ENCODE data around the gene TAS1R3. TPM values are rescaled to one million over a fixed set of nuclear protein-coding genes. Genes with fewer than 3 reads are reported as not detected.

Gene TAS1R3
- total and polyA plus RNA-seq, 4 donors = 0.19 to 0.36 (median 0.33) TPM; not detected in 1

GRCh38 chr1:1302006-1302430 lies 29.1 kb upstream of the TAS1R3 start (continued):
- TF ChIP-seq RAD21 (IDR thresholded peaks at IDR 0.05) = no peak
- no peak for TF ChIP-seq FOXA1 (IDR thresholded peaks at IDR 0.05)

GRCh38 chr1:1302951-1303509 lies 28.1 kb upstream of the TAS1R3 start:
- TF ChIP-seq FOXA2 (IDR thresholded peaks at IDR 0.05) (no peak), YY1 (IDR thresholded peaks at IDR 0.05) (no peak), NR2F2 (IDR thresholded peaks at IDR 0.05) (no peak), GABPA (IDR thresholded peaks at IDR 0.05 in 1 of 2, conservative IDR thresholded peaks at IDR 0.05 in 1 of 2) (no peak), EGR1 (IDR thresholded peaks at IDR 0.05; ENCODE audit: low read depth in 2 of 2) (no peak), HNF4G (IDR thresholded peaks at IDR 0.05) (no peak), TAF1 (conservative IDR thresholded peaks at IDR 0.05) (no peak), FOXA1 (IDR thresholded peaks at IDR 0.05) (no peak), RXRA (IDR thresholded peaks at IDR 0.05) (no peak), CTCF (IDR thresholded peaks at IDR 0.05; ENCODE audit: low read depth, low read length, missing input control) (no peak), RAD21 (IDR thresholded peaks at IDR 0.05) (no peak)
- TF ChIP-seq, protein P1, sequence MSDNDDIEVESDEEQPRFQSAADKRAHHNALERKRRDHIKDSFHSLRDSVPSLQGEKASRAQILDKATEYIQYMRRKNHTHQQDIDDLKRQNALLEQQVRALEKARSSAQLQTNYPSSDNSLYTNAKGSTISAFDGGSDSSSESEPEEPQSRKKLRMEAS (IDR thresholded peaks at IDR 0.05) = no peak
- TF ChIP-seq, protein P2, sequence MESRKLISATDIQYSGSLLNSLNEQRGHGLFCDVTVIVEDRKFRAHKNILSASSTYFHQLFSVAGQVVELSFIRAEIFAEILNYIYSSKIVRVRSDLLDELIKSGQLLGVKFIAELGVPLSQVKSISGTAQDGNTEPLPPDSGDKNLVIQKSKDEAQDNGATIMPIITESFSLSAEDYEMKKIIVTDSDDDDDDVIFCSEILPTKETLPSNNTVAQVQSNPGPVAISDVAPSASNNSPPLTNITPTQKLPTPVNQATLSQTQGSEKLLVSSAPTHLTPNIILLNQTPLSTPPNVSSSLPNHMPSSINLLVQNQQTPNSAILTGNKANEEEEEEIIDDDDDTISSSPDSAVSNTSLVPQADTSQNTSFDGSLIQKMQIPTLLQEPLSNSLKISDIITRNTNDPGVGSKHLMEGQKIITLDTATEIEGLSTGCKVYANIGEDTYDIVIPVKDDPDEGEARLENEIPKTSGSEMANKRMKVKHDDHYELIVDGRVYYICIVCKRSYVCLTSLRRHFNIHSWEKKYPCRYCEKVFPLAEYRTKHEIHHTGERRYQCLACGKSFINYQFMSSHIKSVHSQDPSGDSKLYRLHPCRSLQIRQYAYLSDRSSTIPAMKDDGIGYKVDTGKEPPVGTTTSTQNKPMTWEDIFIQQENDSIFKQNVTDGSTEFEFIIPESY (IDR thresholded peaks at IDR 0.05) = no peak
- H3K9me3 ChIP-seq (ENCODE audit: control insufficient read depth in 4 of 4, low read length in 3 of 4) = no peaks in the 10 kb centered on the region
- H3K27ac ChIP-seq (ENCODE audit: low read depth in 1 of 2, low read length in 2 of 2) = no peak overlapping the region
- H3K9ac ChIP-seq (ENCODE audit: low read depth in 1 of 2, low read length in 2 of 2) = no peak overlapping the region
- no peak overlapping the region for H3K4me3 ChIP-seq (ENCODE audit: low read depth in 1 of 3, low read length in 3 of 3)
- H3K4me1 ChIP-seq (ENCODE audit: control insufficient read depth in 4 of 4, insufficient read depth in 4 of 4, low read length in 3 of 4) = peaks cover 11 to 32% (median 27%) of the 10 kb centered on the region in 4 donors
- 92% methylated on average over 31 of the region's 31 CpGs for WGBS
- no peak for DNase-seq (ENCODE audit: low spot score)
- H3K27me3 ChIP-seq (ENCODE audit: control insufficient read depth in 4 of 4, insufficient read depth in 4 of 4, low read length in 3 of 4) = no peaks in the 10 kb centered on the region
- peaks cover 0 to 3% (median 0%) of the 10 kb centered on the region in 4 donors for H3K36me3 ChIP-seq (ENCODE audit: control insufficient read depth in 4 of 4, insufficient read depth in 3 of 4, low read depth in 1 of 4, low read length in 3 of 4)

- Histone ChIP-seq H3K4me3 (ENCODE audit: low read depth in 1 of 3, low read length in 3 of 3) (no peak overlapping the region), H3K36me3 (ENCODE audit: control insufficient read depth in 4 of 4, insufficient read depth in 3 of 4, low read depth in 1 of 4, low read length in 3 of 4) (peaks cover 0 to under 1% (median 0%) of the 10 kb centered on the region in 4 donors), H3K27ac (ENCODE audit: low read depth in 1 of 2, low read length in 2 of 2) (no peak overlapping the region), H3K9me3 (ENCODE audit: control insufficient read depth in 4 of 4, low read length in 3 of 4) (no peaks in the 10 kb centered on the region), H3K9ac (ENCODE audit: low read depth in 1 of 2, low read length in 2 of 2) (no peak overlapping the region), H3K4me1 (ENCODE audit: control insufficient read depth in 4 of 4, insufficient read depth in 4 of 4, low read length in 3 of 4) (peaks cover 11 to 32% (median 28%) of the 10 kb centered on the region in 4 donors), H3K27me3 (ENCODE audit: control insufficient read depth in 4 of 4, insufficient read depth in 4 of 4, low read length in 3 of 4) (no peaks in the 10 kb centered on the region)
- DNase-seq (ENCODE audit: low spot score) = no peak
- WGBS = 86% methylated on average over 13 of the region's 13 CpGs
- TF ChIP-seq FOXA1 (IDR thresholded peaks at IDR 0.05) (no peak), EGR1 (IDR thresholded peaks at IDR 0.05; ENCODE audit: low read depth in 2 of 2) (no peak), TAF1 (conservative IDR thresholded peaks at IDR 0.05) (no peak), CTCF (IDR thresholded peaks at IDR 0.05; ENCODE audit: low read depth, low read length, missing input control) (no peak), RXRA (IDR thresholded peaks at IDR 0.05) (no peak), RAD21 (IDR thresholded peaks at IDR 0.05) (no peak), ATF3 (IDR thresholded peaks at IDR 0.05) (no peak), HNF4G (IDR thresholded peaks at IDR 0.05) (no peak), SP1 (IDR thresholded peaks at IDR 0.05) (no peak), YY1 (IDR thresholded peaks at IDR 0.05) (no peak)
- TF ChIP-seq, protein P2 (IDR thresholded peaks at IDR 0.05) = no peak
- TF ChIP-seq, protein P1 (IDR thresholded peaks at IDR 0.05) = no peak
Observed at GRCh38 chr1:1303736-1304135, 27.3 kb upstream of the TAS1R3 start.

Measured in liver (tissue), 9 donors.